Peyer's patch (tissue), 4 donors: ENCODE results near the gene PEMT. TPM values are rescaled to one million over a fixed set of nuclear protein-coding genes. Genes with fewer than 3 reads are reported as not detected.
"Not testable (repeated sequence)": the region's sequence is repeated elsewhere in the genome, so short reads cannot be mapped to it uniquely, and the experiment has no call there.

ENCODE experiments used
- DNase-seq, 3 donors: peaks; one replicate each; pipeline ENCODE4 v3.0.0-alpha.2; 2017 to 2019
- H3K27ac ChIP-seq, 4 donors: fragments of 200-600 bp; sonication (generic); one replicate each; pipeline ENCODE4 v1.5.1; 2016 to 2019
- H3K27me3 ChIP-seq, 2 donors: fragments of 200-600 bp; sonication (generic); one replicate each; pipeline ENCODE4 v1.5.1; 2019
- H3K36me3 ChIP-seq, 3 donors: fragments of 200-600 bp; sonication (generic); one replicate each; pipeline ENCODE4 v1.5.1; 2016 to 2019
- H3K4me1 ChIP-seq, 4 donors: fragments of 200-600 bp; sonication (generic); one replicate each; pipeline ENCODE4 v1.5.1; 2016 to 2019
- H3K4me3 ChIP-seq, 4 donors: fragments of 200-600 bp; sonication (generic); 1 replicate in 3 of 4; 2 replicates in 1 of 4; pipeline ENCODE4 v1.5.1; 2016 to 2019; ENCODE audit warnings: mild to moderate bottlenecking in 1 of 4
- H3K9me3 ChIP-seq, 4 donors: fragments of 200-600 bp; sonication (generic); one replicate each; pipeline ENCODE4 v1.5.1; 2016 to 2019; ENCODE audit warnings: mild to moderate bottlenecking in 1 of 4
- CTCF ChIP-seq, 6 experiments: fragments of 450-650 bp in 4 of 6; fragments of 200-600 bp in 2 of 6; sonication (generic) in 1 of 6; IDR thresholded peaks; one replicate each; pipeline ENCODE4 v1.5.1; 2017 to 2019; ENCODE audit warnings: antibody characterized with exemption in 6 of 6, mild to moderate bottlenecking in 3 of 6, moderate library complexity in 1 of 6
- POLR2A ChIP-seq, 2 donors: fragments of 450-650 bp; IDR thresholded peaks; one replicate each; pipeline ENCODE4 v1.5.1; 2017; ENCODE audit warnings: antibody characterized with exemption in 2 of 2, mild to moderate bottlenecking in 2 of 2, moderate library complexity in 2 of 2
- total RNA-seq, 4 donors: library from RNA; depleted of rRNA; stranded (reverse); fragments of >200 nt; gene quantifications; one replicate each; pipeline ENCODE4 v1.1.0, GENCODE V29; 2016

The PEMT gene
- total RNA-seq, 4 donors from 2014 or later = 9.9 to 25.0 (median 17.8) TPM

- no peak for TF ChIP-seq CTCF (IDR thresholded peaks at IDR 0.05)
- no peak for TF ChIP-seq POLR2A (IDR thresholded peaks at IDR 0.05)
- H3K4me3 ChIP-seq = no peak overlapping the region
- no peaks in the 10 kb centered on the region for H3K4me1 ChIP-seq
- DNase-seq = no peak
- H3K27ac ChIP-seq = no peak overlapping the region
- no peaks in the 10 kb centered on the region for H3K36me3 ChIP-seq
- no peaks in the 10 kb centered on the region for H3K27me3 ChIP-seq
- no peaks in the 10 kb centered on the region for H3K9me3 ChIP-seq
Observed at GRCh38 chr17:17633310-17633709, 41.8 kb upstream of the PEMT start.

GRCh38 chr17:17632690-17633089 lies 41.2 kb upstream of the PEMT start:
- not testable (repeated sequence) for H3K4me1 ChIP-seq, DNase-seq, H3K4me3 ChIP-seq, H3K36me3 ChIP-seq, H3K27me3 ChIP-seq, H3K27ac ChIP-seq, H3K9me3 ChIP-seq

- TF ChIP-seq CTCF (IDR thresholded peaks at IDR 0.05) (no peak), POLR2A (IDR thresholded peaks at IDR 0.05) (no peak)
- no peaks in the 10 kb centered on the region for H3K9me3 ChIP-seq
- H3K36me3 ChIP-seq = no peaks in the 10 kb centered on the region
- peak overlapping the region; percentile 19 to 48 (median 35) for H3K4me3 ChIP-seq
- peak in 2 of 3 donors; percentile 55 to 74 for DNase-seq
- no peaks in the 10 kb centered on the region for H3K4me1 ChIP-seq
- peak overlapping the region in 2 of 4 donors; percentile 23 to 38 for H3K27ac ChIP-seq
- no peaks in the 10 kb centered on the region for H3K27me3 ChIP-seq
Observed at GRCh38 chr17:17628388-17629008, 37.0 kb upstream of the PEMT start.

- DNase-seq = no peak
- H3K27me3 ChIP-seq = no peaks in the 10 kb centered on the region
- no peaks in the 10 kb centered on the region for H3K4me1 ChIP-seq
- no peak overlapping the region for H3K27ac ChIP-seq
- no peak overlapping the region for H3K4me3 ChIP-seq
- no peak for TF ChIP-seq CTCF (IDR thresholded peaks at IDR 0.05)
- no peak for TF ChIP-seq POLR2A (IDR thresholded peaks at IDR 0.05)
- no peaks in the 10 kb centered on the region for H3K9me3 ChIP-seq
- no peaks in the 10 kb centered on the region for H3K36me3 ChIP-seq
Observed at GRCh38 chr17:17626840-17627239, 35.3 kb upstream of the PEMT start.

GRCh38 chr17:17626151-17626805 lies 34.8 kb upstream of the PEMT start:
- Histone ChIP-seq H3K9me3 (no peaks in the 10 kb centered on the region), H3K4me3 (no peak overlapping the region), H3K27ac (no peak overlapping the region), H3K36me3 (no peaks in the 10 kb centered on the region), H3K27me3 (no peaks in the 10 kb centered on the region), H3K4me1 (no peaks in the 10 kb centered on the region)
- TF ChIP-seq POLR2A (IDR thresholded peaks at IDR 0.05) = no peak
- TF ChIP-seq CTCF (IDR thresholded peaks at IDR 0.05) = no peak
- no peak for DNase-seq

- H3K4me1 ChIP-seq = no peaks in the 10 kb centered on the region
- DNase-seq = no peak
- no peak overlapping the region for H3K27ac ChIP-seq
- H3K4me3 ChIP-seq = no peak overlapping the region
- H3K27me3 ChIP-seq = no peaks in the 10 kb centered on the region
- H3K36me3 ChIP-seq = no peaks in the 10 kb centered on the region
- TF ChIP-seq CTCF (IDR thresholded peaks at IDR 0.05) = no peak
- TF ChIP-seq POLR2A (IDR thresholded peaks at IDR 0.05) = no peak
- H3K9me3 ChIP-seq = no peaks in the 10 kb centered on the region
Observed at GRCh38 chr17:17624741-17625140, 33.2 kb upstream of the PEMT start.
